H9 (cell line): ENCODE data around the gene CERKL. TPM values are rescaled to one million over a fixed set of nuclear protein-coding genes. Genes with fewer than 3 reads are reported as not detected.

Experiments used
- DNase-seq: peaks from one replicate; pipeline ENCODE4 v3.0.0-alpha.2; 2017
- H2AFZ ChIP-seq: one replicate; pipeline ENCODE4 v1.6.1; 2013; ENCODE audit warnings: mild to moderate bottlenecking, low read length, control low read depth, moderate library complexity
- H2AK5ac ChIP-seq: 2 replicates; pipeline ENCODE4 v1.6.1; 2013; ENCODE audit warnings: low read length, control low read depth, mixed read lengths; ENCODE audit not compliant: insufficient read length
- H2BK120ac ChIP-seq: one replicate; pipeline ENCODE4 v1.6.1; 2013; ENCODE audit warnings: low read depth, mild to moderate bottlenecking, low read length, control low read depth, inconsistent platforms; ENCODE audit not compliant: poor library complexity, severe bottlenecking
- H2BK12ac ChIP-seq: 2 replicates; pipeline ENCODE4 v1.6.1; 2013; ENCODE audit warnings: low read length, control low read depth, mixed read lengths, low read depth; ENCODE audit not compliant: insufficient read length
- H2BK15ac ChIP-seq: 2 replicates; pipeline ENCODE4 v1.6.1; 2013; ENCODE audit warnings: low read depth, low read length, control low read depth
- H2BK20ac ChIP-seq: one replicate; pipeline ENCODE4 v1.6.1; 2013; ENCODE audit warnings: low read depth, mild to moderate bottlenecking, low read length, control low read depth, inconsistent platforms; ENCODE audit not compliant: poor library complexity, severe bottlenecking
- H2BK5ac ChIP-seq: 2 replicates; pipeline ENCODE4 v1.6.1; 2013; ENCODE audit warnings: low read length, control low read depth, mixed read lengths; ENCODE audit not compliant: insufficient read length
- H3K14ac ChIP-seq: 2 replicates; pipeline ENCODE4 v1.6.1; 2013; ENCODE audit warnings: low read length, control low read depth; ENCODE audit not compliant: insufficient read depth
- H3K18ac ChIP-seq: 2 replicates; pipeline ENCODE4 v1.6.1; 2013; ENCODE audit warnings: low read depth, mild to moderate bottlenecking, mixed read lengths, low read length, control low read depth; ENCODE audit not compliant: insufficient read length
- H3K23ac ChIP-seq: 2 replicates; pipeline ENCODE4 v1.6.1; 2013; ENCODE audit warnings: low read length, control low read depth, mixed read lengths, low read depth; ENCODE audit not compliant: insufficient read length
- H3K23me2 ChIP-seq: 2 replicates; pipeline ENCODE4 v1.6.1; 2013; ENCODE audit warnings: low read depth, mild to moderate bottlenecking, mixed read lengths, low read length, control low read depth; ENCODE audit not compliant: insufficient read length, poor library complexity, severe bottlenecking
- H3K27ac ChIP-seq: 2 replicates; pipeline ENCODE4 v1.5.1; 2013; ENCODE audit warnings: low read length, control low read depth, mixed read lengths, low read depth; ENCODE audit not compliant: insufficient read length
- H3K27me3 ChIP-seq: 2 replicates; pipeline ENCODE4 v1.6.1; 2013; ENCODE audit warnings: low read length, control low read depth, inconsistent platforms; ENCODE audit not compliant: insufficient read depth
- H3K4ac ChIP-seq: 2 replicates; pipeline ENCODE4 v1.6.1; 2013; ENCODE audit warnings: low read depth, mild to moderate bottlenecking, control low read depth, inconsistent platforms, low read length, moderate library complexity
- H3K4me1 ChIP-seq: 2 replicates; pipeline ENCODE4 v1.6.1; 2013; ENCODE audit warnings: low read length, control low read depth, inconsistent platforms; ENCODE audit not compliant: insufficient read depth
- H3K4me2 ChIP-seq: 2 replicates; pipeline ENCODE4 v1.6.1; 2013; ENCODE audit warnings: low read length, control low read depth, mixed read lengths; ENCODE audit not compliant: insufficient read length, insufficient read depth
- H3K56ac ChIP-seq: 2 replicates; pipeline ENCODE4 v1.6.1; 2013; ENCODE audit warnings: low read depth, mild to moderate bottlenecking, mixed read lengths, low read length, control low read depth; ENCODE audit not compliant: insufficient read length
- H3K79me1 ChIP-seq: 2 replicates; pipeline ENCODE4 v1.6.1; 2013; ENCODE audit warnings: low read depth, mild to moderate bottlenecking, moderate library complexity, low read length, control low read depth, inconsistent platforms; ENCODE audit not compliant: insufficient read depth, poor library complexity, severe bottlenecking
- H3K79me2 ChIP-seq: 2 replicates; pipeline ENCODE4 v1.6.1; 2013; ENCODE audit warnings: low read length, control low read depth, inconsistent platforms; ENCODE audit not compliant: insufficient read depth
- H3K9ac ChIP-seq: 2 replicates; pipeline ENCODE4 v1.6.1; 2013; ENCODE audit warnings: low read length, control low read depth, mixed read lengths; ENCODE audit not compliant: insufficient read length; ENCODE audit errors: extremely low read depth
- H3K9me3 ChIP-seq: one replicate; pipeline ENCODE4 v1.6.1; 2013; ENCODE audit warnings: low read depth, low read length, inconsistent platforms; ENCODE audit not compliant: control insufficient read depth
- H3T11ph ChIP-seq: one replicate; pipeline ENCODE4 v1.6.1; 2013; ENCODE audit warnings: mild to moderate bottlenecking, low read length, control low read depth, inconsistent platforms
- H4K20me1 ChIP-seq: one replicate; pipeline ENCODE4 v1.6.1; 2013; ENCODE audit not compliant: control insufficient read depth, insufficient read length, insufficient read depth
- H4K5ac ChIP-seq: 2 replicates; pipeline ENCODE4 v1.6.1; 2013; ENCODE audit warnings: low read depth, mild to moderate bottlenecking, mixed read lengths, low read length, control low read depth; ENCODE audit not compliant: insufficient read length
- H4K8ac ChIP-seq: replicated peaks from 2 replicates; pipeline ENCODE4 v1.6.1; 2013; ENCODE audit warnings: low read length, control low read depth, mixed read lengths, low read depth; ENCODE audit not compliant: insufficient read length
- H4K91ac ChIP-seq: 2 replicates; pipeline ENCODE4 v1.6.1; 2013; ENCODE audit warnings: low read depth, mild to moderate bottlenecking, moderate library complexity, mixed read lengths, low read length, control low read depth; ENCODE audit not compliant: insufficient read length
- H3K27ac Mint-ChIP-seq, 3 experiments: 2 replicates in 2 of 3; 3 replicates in 1 of 3; pipeline ENCODE4 v1.8.0; 2020 to 2021; ENCODE audit warnings: mixed read lengths in 3 of 3, mild to moderate bottlenecking in 1 of 3, moderate library complexity in 1 of 3
- H3K27me3 Mint-ChIP-seq: 2 replicates; pipeline ENCODE4 v1.8.0; 2021; ENCODE audit warnings: low read depth, mild to moderate bottlenecking, moderate library complexity, mixed read lengths
- H3K36me3 Mint-ChIP-seq, 3 experiments: 2 replicates in 2 of 3; 3 replicates in 1 of 3; pipeline ENCODE4 v1.8.0; 2020 to 2021; ENCODE audit warnings: low read depth in 3 of 3, mixed read lengths in 3 of 3; ENCODE audit not compliant: insufficient read depth in 1 of 3
- H3K4me1 Mint-ChIP-seq, 2 experiments: 2 replicates each; pipeline ENCODE4 v1.8.0; 2020; ENCODE audit warnings: mixed read lengths in 2 of 2
- H3K4me3 Mint-ChIP-seq, 2 experiments: 2 replicates in 1 of 2; 3 replicates in 1 of 2; pipeline ENCODE4 v1.8.0; 2020 to 2021; ENCODE audit warnings: mild to moderate bottlenecking in 2 of 2, mixed read lengths in 2 of 2, moderate library complexity in 1 of 2
- H3K9me3 Mint-ChIP-seq, 2 experiments: 2 replicates in 1 of 2; 3 replicates in 1 of 2; pipeline ENCODE4 v1.8.0; 2020; ENCODE audit warnings: mild to moderate bottlenecking in 2 of 2, mixed read lengths in 2 of 2, moderate library complexity in 1 of 2
- WGBS: extraction: QIAGEN DNeasy Blood & Tissue Kit; methylation state at CpG from one replicate; pipeline ENCODE4 v1.1.7; 2013; ENCODE audit warnings: missing lambda C conversion rate, low lambda C conversion rate, mixed read lengths; ENCODE audit not compliant: insufficient read length; ENCODE audit errors: extremely low coverage; 5-methylcytosine and 5-hydroxymethylcytosine counted together
- total RNA-seq: library from RNA; stranded (reverse); gene quantifications from 2 replicates; pipeline ENCODE4 v1.2.1, GENCODE V29; 2021
- TF ChIP-seq, protein P1 (sequence below): fragments of 200-600 bp; sonication (generic); conservative IDR thresholded peaks from 3 replicates; pipeline ENCODE4 v1.8.0; 2021; ENCODE audit warnings: antibody characterized with exemption, mild to moderate bottlenecking

Gene CERKL
- total RNA-seq, 1 experiment from 2014 or later: not detected

DNA sequence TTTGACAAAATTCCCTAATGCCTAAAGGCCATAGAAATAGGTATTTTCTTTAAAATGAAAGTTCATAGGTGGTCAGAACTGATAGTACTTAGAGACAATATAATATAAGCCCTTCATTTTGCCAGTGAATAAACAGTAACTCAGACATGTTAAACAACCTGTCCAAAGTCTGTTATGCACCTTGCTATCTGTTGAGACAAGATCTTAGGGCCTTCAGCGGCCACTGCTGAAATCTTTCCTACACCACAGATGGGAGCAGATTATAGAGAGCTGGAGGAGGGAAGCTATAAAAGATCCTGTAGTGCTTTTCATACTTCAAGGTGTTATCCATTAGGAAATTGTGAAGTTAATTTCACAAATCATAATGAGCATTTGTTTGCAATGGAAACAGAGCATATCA, 13.8 kb downstream of the CERKL start:
- Histone ChIP-seq H3K79me2 (no peaks in the 10 kb centered on the region), H2BK5ac (no peak overlapping the region), H3K23me2 (no peaks in the 10 kb centered on the region), H3K27me3 (no peaks in the 10 kb centered on the region), H4K20me1 (no peaks in the 10 kb centered on the region), H3K9me3 (no peaks in the 10 kb centered on the region), H3K27ac (no peak overlapping the region), H3K4me2 (no peak overlapping the region), H2AK5ac (no peak overlapping the region), H3K9ac (no peak overlapping the region), H2BK15ac (no peak overlapping the region), H4K91ac (no peak overlapping the region), H3K4ac (no peak overlapping the region), H3K79me1 (no peaks in the 10 kb centered on the region), H2BK20ac (no peak overlapping the region), H3K4me1 (no peaks in the 10 kb centered on the region), H2BK12ac (no peak overlapping the region), H4K5ac (no peak overlapping the region), H3K18ac (no peak overlapping the region), H2AFZ (no peak overlapping the region), H3K56ac (no peak overlapping the region), H2BK120ac (no peak overlapping the region), H4K8ac (no peak overlapping the region), H3T11ph (no peak overlapping the region), H3K23ac (no peak overlapping the region), H3K14ac (no peak overlapping the region)
- no peak overlapping the region for H3K4me3 Mint-ChIP-seq
- peaks cover 18% of the 10 kb centered on the region for H3K27me3 Mint-ChIP-seq
- H3K27ac Mint-ChIP-seq: no peak overlapping the region
- DNase-seq: no peak
- H3K4me1 Mint-ChIP-seq: no peaks in the 10 kb centered on the region
- TF ChIP-seq, protein P1, sequence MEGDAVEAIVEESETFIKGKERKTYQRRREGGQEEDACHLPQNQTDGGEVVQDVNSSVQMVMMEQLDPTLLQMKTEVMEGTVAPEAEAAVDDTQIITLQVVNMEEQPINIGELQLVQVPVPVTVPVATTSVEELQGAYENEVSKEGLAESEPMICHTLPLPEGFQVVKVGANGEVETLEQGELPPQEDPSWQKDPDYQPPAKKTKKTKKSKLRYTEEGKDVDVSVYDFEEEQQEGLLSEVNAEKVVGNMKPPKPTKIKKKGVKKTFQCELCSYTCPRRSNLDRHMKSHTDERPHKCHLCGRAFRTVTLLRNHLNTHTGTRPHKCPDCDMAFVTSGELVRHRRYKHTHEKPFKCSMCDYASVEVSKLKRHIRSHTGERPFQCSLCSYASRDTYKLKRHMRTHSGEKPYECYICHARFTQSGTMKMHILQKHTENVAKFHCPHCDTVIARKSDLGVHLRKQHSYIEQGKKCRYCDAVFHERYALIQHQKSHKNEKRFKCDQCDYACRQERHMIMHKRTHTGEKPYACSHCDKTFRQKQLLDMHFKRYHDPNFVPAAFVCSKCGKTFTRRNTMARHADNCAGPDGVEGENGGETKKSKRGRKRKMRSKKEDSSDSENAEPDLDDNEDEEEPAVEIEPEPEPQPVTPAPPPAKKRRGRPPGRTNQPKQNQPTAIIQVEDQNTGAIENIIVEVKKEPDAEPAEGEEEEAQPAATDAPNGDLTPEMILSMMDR: no peak
- no peaks in the 10 kb centered on the region for H3K9me3 Mint-ChIP-seq
- H3K36me3 Mint-ChIP-seq: no peaks in the 10 kb centered on the region
- no CpG with 5 or more reads among the region's 1 CpG for WGBS
